ENCODE data around the gene C18orf54. TPM values are rescaled to one million over a fixed set of nuclear protein-coding genes. Genes with fewer than 3 reads are reported as not detected.

Gene C18orf54
- total RNA-seq, 2 experiments from 2014 or later, result 7.3 to 7.6 TPM

GRCh38 chr18:54387631-54388030 lies 29.9 kb downstream of the C18orf54 start:
- CTCF ChIA-PET, result interaction anchor here (1.2 kb wide), 1 partner anchor 284 kb away, joined by 4 read pairs; no protein-coding TSS in a partner anchor
- POLR2A ChIA-PET, result no interaction called here
- peaks cover 9% of the 10 kb centered on the region for H3K4me1 Mint-ChIP-seq (ENCODE audit: low read depth)
- peaks cover 13% of the 10 kb centered on the region for H3K27me3 Mint-ChIP-seq
- intact Hi-C loops (cut with micrococcal nuclease), result no loop called here
- ATAC-seq (no peak), DNase-seq (no peak)
- H3K36me3 Mint-ChIP-seq (ENCODE audit: low read depth), result no peaks in the 10 kb centered on the region
- H3K9me3 Mint-ChIP-seq, result no peaks in the 10 kb centered on the region
- no peak overlapping the region for H3K27ac Mint-ChIP-seq
- no peak overlapping the region for H3K4me3 Mint-ChIP-seq
- TF ChIP-seq CTCF (IDR thresholded peaks at IDR 0.05), result no peak

DNA sequence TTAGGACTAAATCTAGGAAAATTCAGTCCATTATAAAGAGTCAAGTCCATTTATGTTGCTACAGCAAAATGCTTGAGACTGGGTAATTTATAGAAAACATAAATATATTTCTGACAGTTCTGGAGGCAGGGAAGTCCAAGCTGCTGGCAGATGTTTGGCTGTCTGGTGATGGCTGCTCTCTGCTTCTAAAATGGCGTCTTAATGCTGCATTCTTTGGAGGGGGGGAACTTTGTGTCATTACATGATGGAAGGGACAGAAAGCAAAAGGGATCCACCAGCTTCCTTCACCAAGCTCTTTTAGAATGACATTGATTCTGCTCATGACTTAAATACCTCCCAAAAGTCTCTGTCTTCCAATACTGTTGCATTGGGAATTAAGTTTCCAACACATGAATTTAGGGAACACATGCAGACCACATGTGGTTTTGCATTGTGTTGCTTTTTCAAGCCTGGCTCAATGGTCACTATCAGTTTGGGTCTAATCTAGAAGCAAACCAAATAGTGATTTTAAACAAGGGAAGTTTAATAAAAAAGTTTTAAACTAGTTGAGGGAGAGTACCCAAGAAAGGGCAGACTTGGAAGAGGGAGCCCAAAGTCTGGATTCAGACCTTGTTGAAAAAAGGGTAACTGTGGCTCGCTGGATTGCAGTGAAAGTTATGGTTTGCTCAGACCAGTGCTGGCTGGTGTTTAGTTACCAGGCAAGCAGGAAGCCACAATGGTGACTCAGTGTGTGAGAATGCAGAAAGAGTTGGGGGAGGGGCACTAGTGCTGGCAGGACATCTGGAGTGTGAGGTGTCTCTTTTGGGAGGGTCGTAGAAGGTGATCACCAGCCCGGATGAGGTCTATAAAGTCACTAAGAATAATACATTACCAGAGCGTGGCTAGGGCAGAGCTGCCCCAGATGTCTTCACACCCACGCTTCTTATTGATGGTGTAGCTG lies 30.8 kb downstream of the C18orf54 start:
- Mint-ChIP-seq H3K4me1 (ENCODE audit: low read depth) (peaks cover 9% of the 10 kb centered on the region), H3K36me3 (ENCODE audit: low read depth) (no peaks in the 10 kb centered on the region), H3K27me3 (peaks cover 13% of the 10 kb centered on the region), H3K4me3 (no peak overlapping the region), H3K9me3 (no peaks in the 10 kb centered on the region), H3K27ac (no peak overlapping the region)
- ChIA-PET POLR2A (interaction anchor here (1.0 kb wide), 1 partner anchor 12 kb away, joined by 3 read pairs; no protein-coding TSS in a partner anchor), CTCF (interaction anchor here (1.2 kb wide), 1 partner anchor 283 kb away, joined by 4 read pairs; no protein-coding TSS in a partner anchor)
- DNase-seq, result peak; percentile 68
- intact Hi-C loops (cut with micrococcal nuclease), result no loop called here
- peak; percentile 95 for ATAC-seq
- no peak for TF ChIP-seq CTCF (IDR thresholded peaks at IDR 0.05)

DNA sequence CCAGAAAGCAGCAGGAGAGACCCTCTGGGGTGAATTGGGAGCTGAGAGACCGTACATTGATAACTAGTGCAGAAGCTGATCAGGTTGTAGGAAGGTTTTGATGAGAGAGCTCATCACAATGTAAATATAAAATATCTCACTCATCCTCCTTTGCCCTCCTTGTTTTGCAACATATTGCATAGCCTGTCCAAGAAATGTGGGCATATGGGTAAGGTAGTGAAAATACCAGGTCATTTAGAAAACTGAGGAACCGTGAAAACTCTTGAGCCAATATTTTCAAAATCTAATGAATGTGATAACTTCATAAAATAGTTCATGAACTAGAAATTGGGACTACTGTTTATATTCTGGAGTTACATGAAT lies 31.4 kb downstream of the C18orf54 start:
- intact Hi-C loops (cut with micrococcal nuclease), result no loop called here
- TF ChIP-seq CTCF (IDR thresholded peaks at IDR 0.05), result no peak
- H3K4me3 Mint-ChIP-seq, result no peak overlapping the region
- H3K27me3 Mint-ChIP-seq, result peaks cover 13% of the 10 kb centered on the region
- POLR2A ChIA-PET, result interaction anchor here (1.0 kb wide), 1 partner anchor 12 kb away, joined by 3 read pairs; no protein-coding TSS in a partner anchor
- no peaks in the 10 kb centered on the region for H3K36me3 Mint-ChIP-seq (ENCODE audit: low read depth)
- no peaks in the 10 kb centered on the region for H3K9me3 Mint-ChIP-seq
- H3K27ac Mint-ChIP-seq, result no peak overlapping the region
- CTCF ChIA-PET, result no interaction called here
- DNase-seq (no peak), ATAC-seq (no peak)
- H3K4me1 Mint-ChIP-seq (ENCODE audit: low read depth), result peaks cover 9% of the 10 kb centered on the region

DNA sequence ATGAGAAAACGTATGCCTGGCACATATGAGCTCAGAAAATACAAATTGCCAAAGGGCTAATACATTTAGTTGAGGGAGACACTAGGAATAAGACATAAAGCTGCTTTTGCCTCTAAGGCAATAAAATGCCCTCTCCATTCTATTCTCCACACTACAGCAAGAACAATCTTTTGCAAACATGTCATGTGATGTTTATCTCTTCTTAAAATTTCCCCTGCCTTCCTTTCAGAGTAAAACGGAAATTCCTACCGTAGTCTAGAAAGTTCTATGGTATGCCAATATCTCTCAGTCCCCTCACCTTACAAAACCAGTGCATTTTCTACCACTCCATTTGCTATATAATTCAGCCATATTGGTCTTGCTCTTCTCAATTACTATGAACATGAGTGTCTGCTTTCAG lies 33.1 kb downstream of the C18orf54 start:
- Mint-ChIP-seq H3K27ac (no peak overlapping the region), H3K4me1 (ENCODE audit: low read depth) (peaks cover 9% of the 10 kb centered on the region), H3K27me3 (peaks cover 13% of the 10 kb centered on the region), H3K36me3 (ENCODE audit: low read depth) (no peaks in the 10 kb centered on the region), H3K4me3 (no peak overlapping the region), H3K9me3 (no peaks in the 10 kb centered on the region)
- no peak for TF ChIP-seq CTCF (IDR thresholded peaks at IDR 0.05)
- ChIA-PET CTCF (interaction anchor here (0.6 to 3.9 kb wide), 3 partner anchors 31 to 280 kb away, joined by 3 to 24 read pairs (median 3); no protein-coding TSS in a partner anchor), POLR2A (no interaction called here)
- ATAC-seq, result no peak
- no peak for DNase-seq
- intact Hi-C loops (cut with micrococcal nuclease), result loop anchor here (5.0 kb wide), 1 partner anchor 281 kb away; no protein-coding TSS in a partner anchor

DNA sequence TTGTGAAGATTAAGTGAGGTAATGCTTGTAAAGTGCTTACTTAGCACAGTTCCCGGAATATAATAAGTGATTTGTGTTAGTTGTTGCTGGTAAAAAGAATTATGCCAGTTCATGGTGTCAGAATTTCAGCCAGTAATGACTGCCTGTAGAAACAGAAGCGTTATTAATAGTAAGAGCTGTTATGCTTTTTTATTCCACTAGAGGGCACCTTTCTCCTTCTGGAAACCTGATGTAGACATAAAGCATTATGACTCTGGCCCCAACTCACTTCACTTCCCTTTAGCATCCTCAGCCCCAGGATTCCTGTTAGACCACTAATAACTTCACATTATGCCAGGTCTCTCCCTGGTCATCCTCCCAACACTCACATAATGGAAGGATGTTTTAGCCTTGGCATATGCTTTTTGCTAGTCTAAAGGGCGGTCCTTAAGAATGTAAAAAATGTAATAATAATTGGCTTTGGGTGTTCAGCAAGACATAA lies 34.9 kb downstream of the C18orf54 start:
- intact Hi-C loops (cut with micrococcal nuclease), result loop anchor here (5.0 kb wide), 1 partner anchor 280 kb away; no protein-coding TSS in a partner anchor

More for the DNA sequence above, 34.9 kb downstream of the C18orf54 start:
- no peaks in the 10 kb centered on the region for H3K36me3 Mint-ChIP-seq (ENCODE audit: low read depth)
- ATAC-seq, result peak; percentile 64
- peaks cover 9% of the 10 kb centered on the region for H3K4me1 Mint-ChIP-seq (ENCODE audit: low read depth)
- CTCF ChIA-PET, result interaction anchor here (0.8 to 3.9 kb wide), 18 partner anchors 11 to 499 kb away, joined by 3 to 24 read pairs (median 4); partner anchors contain the start of genes C18orf54 and STARD6
- H3K4me3 Mint-ChIP-seq, result no peak overlapping the region
- no peak for DNase-seq
- peak; percentile 81 for TF ChIP-seq CTCF (IDR thresholded peaks at IDR 0.05)
- no peak overlapping the region for H3K27ac Mint-ChIP-seq
- H3K9me3 Mint-ChIP-seq, result no peaks in the 10 kb centered on the region
- POLR2A ChIA-PET, result no interaction called here
- H3K27me3 Mint-ChIP-seq, result peaks cover 12% of the 10 kb centered on the region

Data from activated CD8-positive, alpha-beta T cell treated with anti-CD3 and anti-CD28 coated beads for 36 hours (primary cell).